Measurements from ENCODE around the gene RMDN2.

- TF ChIP-seq, protein P1, sequence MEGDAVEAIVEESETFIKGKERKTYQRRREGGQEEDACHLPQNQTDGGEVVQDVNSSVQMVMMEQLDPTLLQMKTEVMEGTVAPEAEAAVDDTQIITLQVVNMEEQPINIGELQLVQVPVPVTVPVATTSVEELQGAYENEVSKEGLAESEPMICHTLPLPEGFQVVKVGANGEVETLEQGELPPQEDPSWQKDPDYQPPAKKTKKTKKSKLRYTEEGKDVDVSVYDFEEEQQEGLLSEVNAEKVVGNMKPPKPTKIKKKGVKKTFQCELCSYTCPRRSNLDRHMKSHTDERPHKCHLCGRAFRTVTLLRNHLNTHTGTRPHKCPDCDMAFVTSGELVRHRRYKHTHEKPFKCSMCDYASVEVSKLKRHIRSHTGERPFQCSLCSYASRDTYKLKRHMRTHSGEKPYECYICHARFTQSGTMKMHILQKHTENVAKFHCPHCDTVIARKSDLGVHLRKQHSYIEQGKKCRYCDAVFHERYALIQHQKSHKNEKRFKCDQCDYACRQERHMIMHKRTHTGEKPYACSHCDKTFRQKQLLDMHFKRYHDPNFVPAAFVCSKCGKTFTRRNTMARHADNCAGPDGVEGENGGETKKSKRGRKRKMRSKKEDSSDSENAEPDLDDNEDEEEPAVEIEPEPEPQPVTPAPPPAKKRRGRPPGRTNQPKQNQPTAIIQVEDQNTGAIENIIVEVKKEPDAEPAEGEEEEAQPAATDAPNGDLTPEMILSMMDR (IDR thresholded peaks at IDR 0.05): no peak
- TF ChIP-seq POLR2AphosphoS5 (IDR thresholded peaks at IDR 0.05) (no peak), POLR2A (IDR thresholded peaks at IDR 0.05) (no peak)
These were observed 72.5 kb downstream of the RMDN2 start for GRCh38 chr2:37997629-37998028.

Measured in breast epithelium (tissue), 3 donors.